RKO (cell line): Measurements from ENCODE around the gene KRTAP10-10.
"Not testable (repeated sequence)": the region's sequence is repeated elsewhere in the genome, so short reads cannot be mapped to it uniquely, and the experiment has no call there.

Experiments used
- DNase-seq: peaks from one replicate; pipeline ENCODE4 v3.0.0-alpha.2; 2016; ENCODE audit warnings: low spot score

The KRTAP10-10 gene

DNA sequence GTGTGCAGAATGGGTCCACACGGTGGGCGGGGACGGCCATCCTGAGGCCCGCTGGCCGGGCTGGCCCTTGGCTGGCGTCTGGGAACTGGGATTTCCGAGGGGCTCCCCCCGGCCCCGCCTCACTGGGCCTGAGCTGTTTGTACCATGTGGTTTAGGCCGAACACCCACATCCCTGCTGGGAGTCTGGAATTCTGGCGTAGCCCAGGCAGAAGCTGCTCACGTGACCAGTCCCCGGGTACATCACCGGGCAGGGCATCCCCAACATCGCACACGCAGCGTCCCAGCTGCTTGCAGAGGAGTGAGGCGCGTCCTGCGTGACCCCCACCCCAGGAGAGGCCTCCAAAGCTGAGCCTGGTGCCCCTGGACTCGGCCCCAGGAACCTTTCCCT is 34.7 kb upstream of the KRTAP10-10 start:
- DNase-seq = no peak

DNA sequence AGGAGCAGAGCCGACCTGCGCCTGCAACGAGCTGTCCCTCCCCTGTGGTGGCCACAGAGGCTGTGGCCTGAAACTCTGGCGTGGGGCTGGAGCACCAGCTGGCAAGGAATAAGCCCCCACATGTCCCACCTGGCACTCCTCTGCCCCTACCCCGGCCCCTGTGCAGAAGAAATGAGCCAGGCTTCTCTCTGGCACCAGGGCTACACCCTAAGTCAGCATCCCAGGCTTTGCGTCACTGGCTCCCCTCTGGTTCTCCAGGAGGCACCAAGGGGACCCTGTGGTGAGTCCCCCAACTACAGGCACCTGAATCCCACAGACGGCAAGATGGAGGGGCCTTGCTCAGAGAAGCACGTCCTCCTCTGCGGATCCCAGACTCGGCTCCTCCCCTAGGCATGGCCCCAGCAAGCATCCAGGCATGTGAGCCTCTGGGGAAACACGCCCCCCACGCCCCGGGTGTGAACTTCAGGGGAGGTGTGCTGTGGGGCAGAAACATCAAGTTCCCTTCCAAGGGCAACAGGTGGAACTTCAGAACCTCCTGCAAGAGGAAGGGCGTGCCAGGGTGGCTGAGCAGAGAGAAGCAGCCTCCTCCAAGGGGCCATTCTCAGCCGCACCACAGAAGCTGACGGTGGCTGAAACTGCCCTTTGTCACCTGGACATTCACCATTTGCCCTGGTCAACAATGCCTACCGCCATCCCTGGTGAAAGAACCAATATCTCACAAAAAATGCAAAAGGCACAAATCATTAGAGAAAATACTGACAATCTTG is 33.9 kb upstream of the KRTAP10-10 start:
- DNase-seq = no peak

DNA sequence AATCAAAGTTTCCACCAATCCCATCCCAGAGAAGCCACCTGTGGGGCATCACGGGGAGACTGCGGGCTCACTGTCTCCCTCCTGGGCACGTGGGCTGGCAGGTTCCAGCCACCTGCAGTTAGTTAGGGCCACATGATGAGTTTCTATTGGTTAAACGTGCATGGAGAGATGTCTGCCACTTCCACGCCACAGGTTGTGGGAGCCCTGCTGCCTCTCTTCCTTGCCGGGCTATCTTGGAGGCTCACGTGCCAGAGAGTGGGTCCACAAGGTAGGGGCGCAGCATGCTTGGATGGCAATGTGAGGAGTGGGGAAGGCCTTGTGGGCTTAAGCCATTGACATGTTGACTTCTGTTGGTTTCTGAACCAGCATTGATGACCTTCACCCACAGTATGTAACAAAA is 33.2 kb upstream of the KRTAP10-10 start:
- DNase-seq = no peak

DNA sequence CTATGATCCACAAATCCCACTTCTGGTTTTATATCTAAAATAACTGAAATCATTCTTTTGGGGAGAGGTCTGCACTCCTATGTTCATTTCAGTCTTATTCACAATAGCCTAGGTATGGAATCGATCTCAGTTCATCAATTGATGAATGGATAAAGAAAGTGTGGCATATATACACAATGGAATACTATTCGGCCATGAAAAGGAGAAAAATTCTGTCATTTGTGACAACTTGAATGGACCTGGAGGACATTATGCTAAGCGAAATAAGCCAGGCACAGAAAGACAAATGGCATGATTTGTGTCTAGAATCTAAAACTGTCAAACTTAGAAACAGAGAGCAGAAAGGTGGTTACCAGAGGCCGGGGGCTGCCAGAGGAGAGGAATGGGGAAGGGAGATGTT is 30.7 kb upstream of the KRTAP10-10 start:
- no peak for DNase-seq

DNA sequence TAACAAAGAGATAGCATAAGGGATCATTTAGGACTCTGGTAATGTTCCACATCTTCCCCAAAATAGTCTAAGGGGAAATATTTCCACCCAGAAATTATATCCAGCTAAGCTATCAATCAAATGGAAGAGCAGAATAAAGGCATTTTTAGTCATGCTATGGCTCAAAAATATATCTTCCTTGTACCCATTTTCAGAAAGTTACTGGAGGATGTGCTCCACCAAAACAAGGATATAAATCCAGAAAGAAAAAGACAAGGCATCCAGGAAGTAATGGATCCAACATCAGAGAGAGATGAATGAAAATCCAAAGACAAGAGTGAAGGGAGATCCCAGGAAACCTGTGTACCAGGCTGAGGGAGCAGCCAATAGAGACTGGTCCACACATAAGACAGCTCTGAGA is 28.0 kb upstream of the KRTAP10-10 start:
- no peak for DNase-seq

DNA sequence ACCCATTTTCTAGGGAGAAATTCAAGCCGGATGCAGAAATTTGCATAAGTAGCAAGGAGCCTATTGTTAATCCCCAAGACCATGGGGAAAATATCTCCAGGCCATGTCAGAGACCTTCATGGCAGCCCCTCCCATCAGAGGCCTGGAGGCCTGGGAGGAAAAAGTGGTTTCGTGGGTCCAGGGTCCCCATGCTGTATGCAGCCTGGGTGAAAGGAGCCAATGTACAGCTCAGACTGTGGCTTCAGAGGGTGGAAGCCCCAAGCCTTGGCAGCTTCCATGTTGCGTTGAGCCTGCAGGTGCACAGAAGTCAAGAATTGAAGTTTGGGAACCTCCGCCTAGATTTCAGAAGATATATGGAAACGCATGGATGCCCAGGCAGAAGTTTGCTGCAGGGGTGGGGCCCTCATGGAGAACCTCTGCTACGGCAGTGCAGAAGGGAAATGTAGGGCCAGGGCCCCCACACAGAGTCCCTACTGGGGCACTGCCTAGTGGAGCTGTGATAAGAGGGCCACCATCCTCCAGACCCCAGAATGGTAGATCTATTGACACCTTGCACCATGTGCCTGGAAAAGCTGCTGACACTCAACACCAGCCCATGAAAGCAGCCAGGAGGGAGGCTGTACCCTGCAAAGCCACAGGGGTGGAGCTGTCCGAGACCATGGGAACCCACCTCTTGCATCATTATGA is 26.9 kb upstream of the KRTAP10-10 start:
- not testable (repeated sequence) for DNase-seq

DNA sequence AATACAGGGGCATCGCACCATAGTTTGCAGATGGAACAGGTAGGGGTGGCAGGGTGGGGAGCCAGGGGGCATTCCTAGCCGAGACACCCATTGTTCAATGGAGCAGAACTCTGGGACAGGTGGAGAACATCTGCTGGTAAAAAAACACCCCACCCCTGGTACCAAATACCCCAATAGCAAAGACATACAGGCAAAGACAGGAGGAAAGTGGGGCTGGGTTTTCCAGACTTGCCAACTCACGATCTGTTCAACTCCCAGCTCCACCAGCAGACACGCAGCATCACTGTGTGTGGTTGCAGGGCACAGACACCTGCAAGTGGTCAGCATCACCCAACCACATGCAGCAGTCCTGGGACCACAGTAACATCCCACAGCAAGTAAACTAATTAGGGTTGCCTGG is 25.6 kb upstream of the KRTAP10-10 start:
- DNase-seq = no peak

DNA sequence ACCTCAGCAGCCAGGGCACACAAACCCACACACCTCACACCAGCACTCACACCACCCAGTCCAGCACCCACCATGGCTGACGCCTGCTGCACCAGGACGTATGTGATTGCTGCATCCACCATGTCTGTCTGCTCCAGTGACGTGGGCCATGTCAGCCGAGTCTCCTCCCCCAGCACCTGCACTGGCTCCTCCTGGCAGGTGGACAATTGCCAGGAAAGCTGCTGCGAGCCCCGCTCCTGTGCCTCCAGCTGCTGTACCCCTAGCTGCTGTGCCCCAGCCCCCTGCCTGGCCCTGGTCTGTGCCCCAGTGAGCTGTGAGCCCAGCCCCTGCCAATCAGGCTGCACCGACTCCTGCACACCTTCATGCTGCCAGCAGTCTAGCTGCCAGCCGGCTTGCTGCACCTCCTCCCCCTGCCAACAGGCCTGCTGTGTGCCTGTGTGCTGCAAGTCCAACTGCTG is 25.1 kb upstream of the KRTAP10-10 start, which contains the start of gene KRTAP10-8:
Gene KRTAP10-8, plus strand, starts transcription at position 51 of the 458 bp plus-strand sequence. Its CDS starts 22 bp downstream, at position 73.
- no peak for DNase-seq

DNA sequence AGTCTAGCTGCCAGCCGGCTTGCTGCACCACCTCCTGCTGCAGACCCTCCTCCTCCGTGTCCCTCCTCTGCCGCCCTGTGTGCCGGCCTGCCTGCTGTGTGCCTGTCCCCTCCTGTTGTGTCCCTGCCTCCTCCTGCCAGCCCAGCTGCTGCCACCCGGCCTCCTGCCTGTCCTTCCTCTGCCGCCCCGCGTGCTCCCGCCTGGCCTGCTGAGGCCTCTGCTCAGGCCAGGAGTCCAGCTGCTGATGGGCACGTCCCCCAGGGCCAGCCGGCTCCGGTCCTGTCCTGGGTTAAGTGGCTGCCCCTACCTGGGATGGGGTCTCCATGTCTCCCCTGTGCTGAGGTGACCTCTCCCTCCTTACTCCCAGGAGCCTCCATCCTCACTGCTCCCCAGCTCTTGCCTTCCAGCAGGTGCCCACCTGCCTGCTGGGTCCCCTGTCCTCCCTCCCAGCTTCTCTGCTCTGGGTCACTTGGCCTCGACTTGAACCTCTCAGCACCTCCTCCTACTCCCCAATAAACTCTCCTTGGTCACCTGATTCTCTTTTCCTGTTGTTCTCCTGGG is 24.4 kb upstream of the KRTAP10-10 start:
- DNase-seq = no peak

DNA sequence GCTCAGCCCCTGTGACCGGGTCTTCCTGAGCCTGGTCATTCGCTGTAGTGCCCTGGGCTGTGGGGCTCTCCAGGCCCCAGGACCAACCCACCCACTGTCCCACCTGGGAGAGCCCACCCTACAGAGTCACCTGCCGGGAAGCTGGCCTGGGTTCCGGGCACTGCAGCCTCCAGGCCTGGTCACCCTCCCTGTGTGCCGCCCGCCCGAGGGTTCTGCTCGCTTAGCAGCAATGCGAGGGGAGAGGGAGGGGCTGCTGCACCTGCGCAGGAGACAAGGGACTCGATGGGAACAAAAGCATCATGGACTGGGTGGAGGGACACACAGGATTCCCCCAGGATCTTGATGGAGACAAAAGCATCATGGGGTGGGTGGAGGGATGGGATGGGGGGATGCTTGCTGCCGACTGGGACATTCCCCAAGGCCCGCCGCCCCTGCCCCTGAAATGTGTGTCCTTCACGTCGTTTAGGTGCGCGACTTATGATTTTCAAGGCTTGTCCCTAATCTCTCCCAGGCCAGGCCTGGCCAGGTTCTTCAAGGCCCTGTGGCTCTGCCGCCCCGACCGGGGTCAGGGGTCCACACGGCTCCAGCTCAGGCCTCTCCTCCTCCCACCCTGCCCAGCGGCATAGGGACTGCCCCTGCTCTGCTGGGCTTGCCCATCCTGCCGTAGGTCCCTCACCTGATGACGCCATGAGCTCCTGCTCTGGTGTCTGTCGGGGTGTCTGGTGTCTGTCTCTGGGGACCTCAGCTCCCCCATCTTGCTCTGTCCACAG is 23.6 kb upstream of the KRTAP10-10 start:
- DNase-seq = no peak

DNA sequence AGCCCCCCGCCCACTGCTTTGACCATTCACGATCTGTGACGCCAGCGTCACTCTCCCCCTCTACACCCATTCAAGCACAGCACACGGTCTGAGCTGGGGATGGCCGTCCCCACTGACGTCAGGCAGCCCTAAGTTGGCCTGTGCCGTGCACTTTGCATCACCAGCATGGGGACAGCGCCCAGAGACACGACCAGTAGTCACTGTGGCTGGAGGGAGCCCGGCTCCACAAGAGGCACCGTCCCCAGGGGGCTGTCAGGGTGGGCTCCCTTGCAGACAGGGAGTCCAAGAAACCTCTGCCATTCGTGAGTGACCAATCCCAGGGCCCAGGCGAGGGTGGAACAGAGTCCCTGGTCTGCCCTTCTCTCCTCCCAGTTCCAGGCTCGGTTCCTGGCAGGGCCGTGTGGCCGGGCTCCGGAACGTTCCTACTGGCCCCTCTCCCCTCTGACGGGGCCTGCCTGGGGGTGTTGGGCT is 23.0 kb upstream of the KRTAP10-10 start:
- no peak for DNase-seq

DNA sequence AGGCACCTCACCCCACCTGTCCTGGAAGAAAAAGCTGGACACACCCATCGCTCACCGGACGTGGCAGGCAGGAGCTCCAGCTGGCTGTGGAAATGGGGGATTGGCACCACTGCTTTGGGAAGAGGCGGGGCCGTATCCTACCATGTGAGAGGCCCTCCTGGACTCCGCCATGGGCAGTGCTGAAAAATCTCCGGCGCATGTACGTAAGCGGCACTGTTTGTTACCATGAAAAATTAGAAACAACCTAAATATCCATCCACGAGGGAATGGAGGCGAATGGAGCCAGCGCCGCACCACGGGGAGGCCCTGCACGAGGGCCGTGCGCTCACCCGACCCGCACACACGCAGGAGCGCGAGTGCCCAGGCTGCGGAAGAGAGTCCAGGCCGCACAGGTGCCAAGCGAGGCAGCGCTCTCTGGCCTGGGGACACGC is 22.2 kb upstream of the KRTAP10-10 start:
- DNase-seq = no peak

DNA sequence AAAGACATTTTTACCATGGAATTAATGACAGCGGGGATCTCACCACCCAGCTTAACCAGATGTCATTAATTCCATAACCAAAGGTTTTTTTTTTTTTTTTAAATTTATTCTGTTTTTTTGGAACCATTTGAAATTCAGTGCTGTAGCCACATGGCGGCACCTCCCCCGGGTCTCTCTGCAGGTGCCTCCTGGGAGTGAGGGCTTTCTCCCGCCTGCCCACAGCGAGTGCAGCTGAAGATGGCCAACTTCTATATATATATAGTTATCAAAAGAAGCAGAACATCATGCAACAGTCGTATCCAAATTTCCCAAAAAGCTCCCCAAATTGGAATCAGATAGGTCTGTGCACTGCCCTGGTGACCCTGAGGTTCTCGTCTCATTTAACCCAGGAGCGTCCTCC is 21.7 kb upstream of the KRTAP10-10 start:
- no peak for DNase-seq

DNA sequence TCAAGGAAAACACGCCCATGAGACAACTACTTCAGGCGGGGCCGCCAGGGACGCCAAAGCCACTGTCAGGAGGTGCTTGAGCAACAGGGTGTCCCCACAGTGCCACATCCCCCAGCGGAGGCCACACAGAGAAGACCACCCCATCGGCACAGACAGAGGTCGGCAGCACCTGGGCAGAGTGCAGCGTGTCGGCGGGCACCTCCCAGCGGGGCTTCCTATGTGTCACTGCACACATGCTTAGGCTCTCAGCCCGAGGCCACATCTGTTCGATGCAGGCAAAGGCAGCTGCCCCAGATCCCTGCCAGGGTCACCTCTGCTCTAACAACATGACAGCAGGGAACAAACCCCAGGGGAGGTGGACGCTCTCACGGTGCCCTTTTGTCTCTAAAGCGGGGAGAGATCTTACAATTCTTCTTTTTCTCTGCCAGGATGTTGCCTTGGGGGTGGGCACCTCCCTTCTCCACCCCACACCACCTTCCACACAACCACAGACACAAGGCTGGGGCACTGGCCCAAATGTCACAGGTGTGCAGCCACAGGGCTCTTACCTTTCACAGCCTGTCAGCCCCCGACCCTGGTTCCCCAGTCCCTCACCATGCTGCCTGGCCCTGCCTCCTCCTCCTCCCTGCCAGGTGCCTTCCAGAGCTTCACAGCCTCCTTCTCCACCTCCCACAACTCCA is 21.1 kb upstream of the KRTAP10-10 start:
- DNase-seq = no peak

DNA sequence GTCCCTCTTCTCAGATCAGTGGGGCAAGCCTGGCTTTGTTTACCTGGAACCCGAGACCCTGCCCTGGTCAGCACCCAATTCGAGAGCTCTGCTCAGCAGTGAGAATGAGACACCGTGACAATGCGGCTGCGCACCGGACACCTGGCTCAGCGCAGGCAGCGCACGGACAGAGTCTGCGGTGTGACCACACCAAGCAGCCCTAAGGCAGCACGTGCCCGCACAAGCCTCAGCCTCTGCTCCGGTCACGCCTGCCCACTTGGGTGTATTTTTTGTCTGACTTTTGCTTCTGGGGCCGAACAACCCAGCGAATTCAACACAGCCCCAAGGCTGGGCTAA is 20.6 kb upstream of the KRTAP10-10 start:
- no peak for DNase-seq

DNA sequence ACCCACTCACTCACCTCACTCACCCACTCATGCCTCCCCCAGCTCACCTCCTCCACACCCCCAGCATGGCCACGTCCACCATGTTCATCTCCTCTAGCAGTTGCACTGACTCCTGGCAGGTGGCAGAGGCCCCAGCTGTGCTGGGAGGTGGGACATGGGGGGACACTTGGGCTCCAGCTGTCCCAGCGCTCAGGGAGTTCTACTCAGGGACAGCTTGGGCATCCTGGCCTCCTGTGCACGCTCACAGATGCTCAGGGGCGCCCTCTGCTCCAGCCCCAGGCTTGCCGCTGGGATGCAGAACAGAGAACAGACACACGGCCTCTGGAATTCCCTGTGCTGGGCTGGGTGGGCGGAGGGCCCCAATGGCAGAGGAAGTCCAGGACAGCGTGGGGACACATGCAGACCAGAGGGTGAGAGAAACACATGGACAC is 20.1 kb upstream of the KRTAP10-10 start:
- no peak for DNase-seq

DNA sequence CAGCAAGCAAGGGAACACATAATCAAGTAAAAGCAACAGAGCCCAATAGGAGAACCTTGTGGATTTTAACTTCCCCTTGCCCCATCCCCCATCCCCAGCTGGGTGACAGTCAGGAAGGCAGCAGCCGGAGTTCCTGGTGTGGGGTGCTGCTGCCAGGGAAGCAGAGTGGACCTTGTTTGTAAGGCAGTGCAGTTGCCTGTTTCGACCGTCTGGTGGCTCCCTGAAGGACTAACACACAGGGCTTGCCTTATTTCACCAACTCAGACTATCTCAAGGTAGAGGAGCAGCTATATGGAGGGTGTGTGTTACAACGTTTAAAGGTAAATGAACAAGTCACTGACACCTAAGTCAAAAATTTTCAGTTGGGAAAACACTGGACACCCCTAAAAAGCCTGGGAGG is 18.7 kb upstream of the KRTAP10-10 start:
- peak; percentile 46 for DNase-seq

DNA sequence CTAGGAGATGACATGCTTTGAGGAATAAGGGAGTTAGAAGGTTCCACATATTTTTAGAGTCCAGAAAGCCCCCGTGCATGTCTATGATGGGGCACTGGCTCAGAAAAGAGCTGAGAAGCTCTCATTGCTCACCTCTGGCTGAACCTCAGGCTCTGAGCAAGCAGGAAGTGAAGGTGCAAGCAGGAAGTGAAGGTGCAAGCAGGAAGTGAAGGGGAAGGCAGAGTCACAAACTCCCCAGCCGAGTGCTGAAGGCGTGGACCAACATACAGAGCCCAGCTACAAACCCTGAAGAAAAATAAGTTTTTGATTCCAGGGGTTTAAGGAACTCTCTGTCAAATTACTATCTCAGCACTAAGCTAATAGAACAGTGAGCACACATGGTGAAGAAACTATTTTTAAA is 18.2 kb upstream of the KRTAP10-10 start:
- no peak for DNase-seq

DNA sequence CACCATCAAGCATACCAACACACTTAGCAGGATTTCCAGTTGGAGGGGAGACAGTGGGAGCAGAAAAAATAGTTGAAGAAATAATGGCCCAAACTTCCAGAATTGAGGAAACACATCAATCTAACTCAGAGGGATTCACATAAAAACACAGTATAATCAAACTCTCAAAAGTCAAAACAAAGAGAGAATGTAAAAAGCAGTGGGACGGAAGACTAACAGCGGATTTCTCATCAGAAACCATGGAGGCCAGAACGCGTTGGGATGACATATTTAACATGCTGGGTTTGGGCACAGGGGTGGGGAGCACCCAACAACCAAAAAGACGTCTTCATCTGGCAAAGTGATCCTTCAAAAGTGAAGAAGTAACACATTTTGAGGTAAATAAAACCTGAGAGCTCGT is 17.3 kb upstream of the KRTAP10-10 start:
- no peak for DNase-seq

DNA sequence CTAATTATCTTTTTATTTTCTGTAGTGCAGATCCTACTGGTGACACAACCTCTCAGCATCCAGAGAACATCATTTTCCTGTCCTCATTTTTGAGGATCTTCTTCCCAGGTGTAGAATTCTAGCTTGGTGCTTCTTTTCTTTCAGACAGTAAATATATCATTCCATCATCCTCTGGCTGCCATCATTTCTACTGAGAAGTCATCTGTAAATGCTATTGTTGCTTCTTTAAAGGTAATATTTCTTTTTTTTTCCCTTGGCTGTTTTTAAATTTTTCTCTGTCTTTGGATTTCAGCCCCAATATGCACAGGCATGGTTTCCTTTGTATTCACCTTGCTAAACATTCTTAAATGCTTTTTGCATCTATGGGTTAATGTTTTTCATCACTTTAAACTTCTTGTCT is 13.6 kb upstream of the KRTAP10-10 start:
- DNase-seq = no peak

DNA sequence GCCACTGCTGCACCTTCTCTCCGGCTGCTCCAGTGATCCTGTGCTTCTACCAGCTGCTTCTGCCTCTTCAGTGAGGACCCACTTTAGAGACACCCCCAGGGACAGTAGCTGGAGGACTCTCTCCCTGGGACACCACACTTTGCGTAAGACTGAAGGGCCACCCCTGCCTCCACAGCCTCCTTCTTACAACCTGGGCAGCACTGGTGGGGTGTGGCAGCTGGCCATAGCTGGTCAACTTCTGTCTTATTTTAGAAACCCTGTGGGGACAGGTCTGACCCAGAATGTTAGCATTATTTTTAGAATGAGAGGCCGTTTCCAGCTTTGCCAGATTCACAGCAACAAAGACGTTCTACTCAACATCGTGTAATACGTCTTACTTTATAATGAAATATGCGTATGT is 11.4 kb upstream of the KRTAP10-10 start:
- no peak for DNase-seq

DNA sequence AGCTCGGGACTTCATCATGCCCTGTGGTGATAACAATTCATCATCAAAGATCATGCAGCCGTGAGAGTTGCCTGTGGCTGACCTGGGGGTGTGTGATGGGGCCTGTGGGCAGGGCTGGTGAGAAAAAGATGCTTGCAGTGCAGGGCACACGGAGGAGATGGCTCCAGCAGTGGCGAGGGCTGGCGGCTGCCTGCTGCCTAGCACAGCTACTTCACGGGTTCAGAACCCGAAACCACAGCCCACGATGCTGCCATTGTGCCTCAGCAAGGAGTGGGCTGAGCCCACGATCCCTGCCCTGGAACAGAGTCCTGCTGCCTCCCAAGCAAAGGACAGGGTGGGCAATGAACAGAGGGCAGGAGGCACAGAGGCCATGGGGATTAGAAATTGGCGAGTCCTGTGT is 10.9 kb upstream of the KRTAP10-10 start:
- no peak for DNase-seq
